ENCODE data around the gene IKZF5. TPM values are rescaled to one million over a fixed set of nuclear protein-coding genes. Genes with fewer than 3 reads are reported as not detected.

IKZF5 gene
- total RNA-seq, 2 donors from 2014 or later = 10.4 to 12.1 TPM

DNA sequence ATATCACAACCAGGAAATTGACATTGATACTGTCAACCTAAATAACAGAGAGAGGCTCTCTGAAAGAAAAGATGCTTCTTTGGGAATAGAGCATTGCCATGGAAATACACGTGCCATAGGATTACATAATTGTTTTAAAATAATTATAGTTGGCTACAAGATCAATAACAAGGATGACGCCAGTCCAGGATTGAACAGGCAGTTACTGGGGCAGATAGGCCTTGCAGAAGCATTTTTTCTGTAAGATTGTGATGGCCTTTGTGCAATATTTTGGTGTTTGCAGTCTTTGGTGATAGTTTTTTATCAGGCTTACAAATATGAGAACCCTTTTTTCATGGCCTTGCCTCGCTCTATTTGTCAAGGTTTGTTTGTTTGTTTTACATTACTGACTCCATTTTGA is 10.7 kb upstream of the IKZF5 start:
- intact Hi-C loops (cut with DNase I) = no loop called here
- ATAC-seq (no peak), DNase-seq (no peak)

DNA sequence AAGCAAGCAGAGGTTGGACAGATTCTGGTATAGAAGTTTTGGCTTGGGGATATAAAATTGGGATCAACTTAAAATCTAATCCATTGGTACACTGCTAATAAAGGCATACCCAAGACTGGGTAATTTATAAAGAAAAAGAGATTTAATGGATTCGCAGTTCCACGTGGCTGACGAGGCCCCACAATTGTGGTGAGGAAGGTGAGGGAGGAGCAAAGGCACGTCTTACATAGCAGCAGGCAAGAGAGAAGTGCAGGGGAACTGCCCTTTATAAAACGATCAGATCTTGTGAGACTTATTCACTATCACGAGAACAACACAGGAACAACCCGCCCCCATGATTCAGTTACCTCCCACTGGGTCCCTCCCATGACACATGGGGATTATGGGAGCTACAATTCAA is 9.9 kb upstream of the IKZF5 start:
- no peak for DNase-seq
- intact Hi-C loops (cut with DNase I) = no loop called here
- ATAC-seq = no peak

DNA sequence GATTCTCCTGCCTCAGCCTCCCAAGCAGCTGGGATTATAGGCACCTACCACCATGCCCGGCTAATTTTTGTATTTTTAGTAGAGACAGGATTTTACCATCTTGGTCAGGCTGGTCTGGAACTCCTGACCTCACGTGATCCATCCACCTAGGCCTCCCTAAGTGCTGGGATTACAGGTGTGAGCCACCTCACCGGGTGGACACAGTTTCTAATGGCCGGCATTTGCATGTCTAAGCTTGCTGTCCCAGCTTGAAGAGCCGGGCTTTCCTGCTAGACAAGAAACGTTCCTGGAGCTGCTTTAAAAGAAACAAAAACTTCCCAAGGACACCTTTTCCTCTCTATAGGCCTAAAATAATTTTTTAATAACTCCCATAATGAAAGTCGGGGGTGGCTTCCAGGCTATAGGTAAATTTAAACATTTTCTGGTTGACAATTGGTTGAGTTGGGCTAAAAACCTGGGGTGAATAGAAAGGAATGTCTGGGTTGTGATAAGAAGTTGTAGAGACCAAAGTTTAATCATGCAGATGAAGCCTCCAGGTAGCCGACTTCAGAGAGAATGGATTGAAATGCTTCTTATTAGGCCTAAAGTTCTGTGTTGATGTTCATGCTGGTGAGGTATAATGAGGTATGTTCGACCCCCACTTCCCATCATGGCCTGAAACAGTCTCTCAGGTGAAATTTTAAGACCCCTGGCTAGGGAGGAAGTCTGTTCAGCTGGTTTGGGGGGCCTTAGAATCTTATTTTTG is 9.0 kb upstream of the IKZF5 start:
- ATAC-seq (no peak), DNase-seq (no peak)
- intact Hi-C loops (cut with DNase I) = no loop called here

DNA sequence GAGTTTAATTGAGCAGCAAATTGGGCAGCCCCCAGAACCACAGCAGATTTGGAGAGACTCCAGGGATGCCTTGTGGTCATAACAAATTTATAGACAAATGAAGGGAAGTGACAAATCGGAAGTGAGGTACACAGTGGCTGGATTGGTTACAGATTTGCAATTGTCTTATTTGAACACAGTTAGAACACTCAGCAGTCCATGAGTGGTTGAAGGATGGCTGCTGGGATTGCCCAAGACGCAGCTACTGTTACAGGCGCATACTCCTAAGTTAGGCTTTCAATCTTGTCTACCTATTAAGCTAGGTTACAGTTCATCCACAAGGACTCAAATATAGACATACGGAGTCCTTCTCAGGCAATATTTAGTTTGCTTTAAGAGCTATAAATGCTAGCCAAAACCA is 7.6 kb upstream of the IKZF5 start:
- intact Hi-C loops (cut with DNase I) = no loop called here
- ATAC-seq (no peak), DNase-seq (no peak)

DNA sequence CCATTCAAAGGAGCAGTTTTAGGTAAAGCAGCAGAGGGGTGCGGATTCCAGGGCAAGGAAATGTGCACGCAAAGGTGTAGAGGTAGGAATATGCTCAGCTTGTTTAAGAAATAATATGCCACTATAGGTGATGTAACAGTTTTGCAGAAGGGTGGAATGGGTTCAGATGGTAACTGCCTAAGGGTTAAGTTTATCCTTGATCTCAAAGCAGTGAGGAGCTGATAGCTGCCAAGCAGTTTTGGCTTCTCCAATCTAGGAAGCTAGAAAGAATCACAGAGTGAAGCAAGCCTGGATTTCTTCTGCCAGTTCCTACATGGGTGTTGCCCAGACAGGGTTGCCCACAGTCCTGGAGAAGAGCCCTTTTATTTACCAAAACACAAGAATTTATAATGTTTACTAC is 6.2 kb upstream of the IKZF5 start:
- no peak for DNase-seq
- intact Hi-C loops (cut with DNase I) = no loop called here
- ATAC-seq = no peak

DNA sequence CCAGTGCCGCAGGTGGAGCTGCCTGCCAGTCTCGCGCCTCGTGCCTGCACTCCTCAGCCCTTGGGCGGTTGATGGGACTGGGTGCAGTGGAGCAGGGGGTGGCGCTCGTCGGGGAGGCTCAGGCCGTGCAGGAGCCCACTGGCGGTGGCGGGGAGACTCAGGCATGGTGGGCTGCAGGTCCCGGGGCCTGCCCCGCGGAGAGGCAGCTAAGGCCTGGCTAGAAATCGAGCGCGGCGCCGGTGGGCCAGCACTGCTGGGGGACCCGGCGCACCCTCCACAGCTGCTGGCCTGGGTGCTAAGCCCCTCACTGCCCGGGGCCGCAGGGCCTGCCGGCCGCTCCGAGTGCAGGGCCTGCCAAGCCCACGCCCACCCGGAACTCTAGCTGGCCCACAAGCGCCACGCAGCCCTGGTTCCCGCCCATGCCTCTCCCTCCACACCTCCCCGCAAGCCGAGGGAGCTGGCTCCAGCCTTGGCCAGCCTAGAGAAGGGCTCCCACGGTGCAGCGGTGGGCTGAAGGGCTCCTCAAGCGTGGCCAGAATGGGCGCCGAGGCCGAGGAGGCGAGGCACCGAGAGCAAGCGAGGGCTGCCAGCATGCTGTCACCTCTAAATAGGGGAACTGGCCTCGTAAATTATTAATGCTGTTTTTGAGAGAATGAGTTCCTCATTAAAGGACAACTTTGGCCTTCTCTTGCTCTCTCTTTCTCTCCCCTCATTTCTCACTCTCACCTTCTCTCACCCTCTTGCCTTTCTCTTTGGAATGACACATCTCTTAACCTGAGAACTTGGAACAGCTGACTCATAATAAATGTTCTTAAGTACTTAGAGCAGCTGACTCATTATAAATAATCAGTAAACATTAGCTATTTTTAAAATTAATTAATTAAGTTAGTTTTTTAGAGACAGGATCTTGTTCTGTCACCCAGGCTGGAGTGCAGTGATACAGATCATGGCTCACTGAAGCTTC is 5.1 kb upstream of the IKZF5 start:
- DNase-seq (no peak), ATAC-seq (no peak)
- intact Hi-C loops (cut with DNase I) = no loop called here

DNA sequence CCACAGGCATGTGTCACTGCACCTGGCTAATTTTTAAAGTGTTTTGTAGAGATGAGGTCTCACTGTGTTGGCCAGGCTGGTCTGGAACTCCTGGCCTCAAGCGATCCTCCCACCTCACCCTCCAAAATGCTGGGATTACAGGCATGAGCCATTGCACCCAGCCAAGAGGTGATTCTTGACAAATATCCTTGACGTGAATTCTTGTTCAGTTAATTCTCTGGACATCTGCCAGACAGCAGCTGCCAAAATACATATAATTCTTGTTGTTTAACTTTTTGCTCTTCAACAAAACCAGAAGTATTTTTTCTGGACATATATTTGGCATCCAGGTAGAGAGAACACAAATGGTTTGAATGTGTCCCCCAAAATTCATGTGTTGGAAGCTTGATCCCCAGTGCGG is 3.4 kb upstream of the IKZF5 start:
- ATAC-seq = no peak
- no peak for DNase-seq
- intact Hi-C loops (cut with DNase I) = no loop called here

DNA sequence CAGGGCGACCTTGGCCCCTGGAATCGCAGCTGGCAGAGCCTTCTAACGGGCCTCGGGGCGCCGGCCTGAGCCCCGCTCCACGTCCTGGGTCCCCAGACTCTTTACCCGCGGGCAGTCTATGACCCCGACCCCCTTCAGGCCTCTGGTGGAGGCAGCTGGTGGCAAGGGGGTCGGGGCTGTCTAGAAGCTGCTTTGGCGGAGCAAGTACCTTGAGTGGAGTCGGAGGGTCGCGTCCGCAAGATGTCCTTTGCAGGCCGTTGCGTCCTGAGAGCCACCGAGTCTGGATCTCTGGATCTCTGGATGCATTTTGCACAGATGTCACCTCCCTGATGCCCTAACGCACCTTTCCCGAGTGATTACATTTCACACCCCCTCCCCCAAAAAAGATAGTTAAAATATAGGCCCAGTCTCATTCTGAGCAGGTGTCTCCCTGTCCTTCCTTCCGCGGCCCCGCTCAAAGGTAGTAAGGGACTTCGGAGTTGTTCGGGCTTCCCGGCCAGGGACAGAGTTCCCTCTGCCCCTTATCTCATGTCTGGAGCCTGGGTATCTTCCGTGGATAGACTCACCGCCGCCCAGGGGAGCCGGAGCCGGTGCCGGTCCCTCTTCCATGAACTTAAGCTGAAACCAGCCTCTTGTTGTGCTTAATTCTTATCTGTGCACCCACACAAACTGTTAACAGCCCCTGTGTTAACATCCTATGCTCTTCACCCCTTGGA is 668 bp upstream of the IKZF5 start:
- peak; percentile 21 for DNase-seq
- peak; percentile 12 to 41 for ATAC-seq
- intact Hi-C loops (cut with DNase I) = loop anchor here in 1 of 2 donors (2.0 to 10.0 kb wide), 2 partner anchors 28 to 146 kb away; partner anchors contain the start of genes BUB3 and PSTK

DNA sequence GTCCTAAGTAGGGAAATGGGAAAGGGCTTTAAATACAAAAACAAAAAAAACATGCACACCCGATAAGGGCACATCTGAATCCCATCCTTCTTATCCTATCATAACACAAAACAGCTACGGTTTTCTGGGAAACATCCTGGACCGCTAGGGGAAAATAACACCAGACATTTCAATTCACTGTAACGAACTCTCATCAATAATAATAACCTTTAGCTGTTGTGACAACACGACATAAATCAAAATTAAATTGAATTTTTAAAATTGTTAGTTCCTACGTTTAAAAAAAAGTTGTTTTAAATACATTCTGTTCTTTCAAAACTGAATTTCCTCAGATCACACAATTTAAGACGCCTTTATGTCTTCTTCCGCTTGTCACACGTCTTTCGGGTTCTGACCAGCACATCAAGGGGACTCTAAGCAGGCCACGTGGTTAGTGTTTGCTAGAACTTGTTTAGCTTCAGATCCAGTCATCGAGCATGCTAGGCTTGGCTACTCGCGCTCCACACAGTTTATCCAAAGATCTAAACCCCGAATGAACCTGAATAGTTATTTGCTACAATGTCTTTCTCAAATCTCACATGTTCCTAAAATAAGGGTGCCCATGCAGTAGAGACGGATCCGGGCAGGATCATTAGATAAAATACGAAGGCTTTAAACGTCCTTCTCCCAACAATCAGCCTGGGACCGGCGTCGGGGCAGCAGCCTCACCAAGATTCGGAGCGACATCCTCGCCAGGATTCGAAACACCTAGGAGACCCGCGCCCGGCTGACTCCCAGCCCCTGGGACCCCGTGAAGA is 839 bp downstream of the IKZF5 start:
- intact Hi-C loops (cut with DNase I) = loop anchor here in 1 of 2 donors (2.0 to 10.0 kb wide), 2 partner anchors 27 to 147 kb away; partner anchors contain the start of genes BUB3 and PSTK
- ATAC-seq (peak; percentile 28 to 54), DNase-seq (peak; percentile 30)

DNA sequence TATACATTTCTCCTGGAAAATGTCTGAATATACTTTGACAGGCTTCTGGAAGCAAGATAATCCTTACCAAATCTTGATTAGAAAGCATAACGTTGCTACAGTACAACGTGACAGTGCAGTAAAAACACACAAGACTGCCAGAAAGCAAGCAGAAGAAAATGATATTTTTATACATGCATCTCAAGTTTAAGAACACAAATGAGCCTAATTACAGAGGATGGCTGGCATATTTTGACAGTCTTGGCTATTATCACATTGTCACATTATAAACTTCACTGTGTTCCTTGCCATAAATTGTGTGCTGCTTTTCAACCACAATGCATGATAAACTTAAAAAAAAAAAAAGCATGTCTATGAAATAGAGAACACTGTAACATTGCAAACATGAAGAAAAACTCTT is 4.3 kb downstream of the IKZF5 start:
- intact Hi-C loops (cut with DNase I) = loop anchor here in 1 of 2 donors (10.0 kb wide), 1 partner anchor 151 kb away; the partner anchor contains the start of gene BUB3
- ATAC-seq (no peak), DNase-seq (no peak)

DNA sequence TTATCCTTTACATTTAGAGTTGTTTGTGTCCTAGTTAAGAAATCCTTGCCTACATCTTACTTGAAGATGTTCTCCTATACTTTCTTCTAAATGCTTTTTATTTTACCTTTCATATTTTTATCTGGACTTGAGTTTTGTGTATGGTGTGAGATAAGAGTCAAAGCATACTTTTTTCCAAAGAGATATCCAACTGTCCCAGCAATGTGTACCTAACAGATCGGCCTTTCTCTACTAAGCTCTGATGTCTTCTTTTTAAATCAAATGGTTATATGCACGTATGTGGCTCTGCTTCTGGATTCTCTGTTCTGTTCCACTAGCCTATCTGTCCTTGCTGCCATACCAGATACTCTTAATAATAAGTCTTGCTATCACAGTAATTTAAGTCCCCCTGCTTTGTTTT is 7.2 kb downstream of the IKZF5 start:
- intact Hi-C loops (cut with DNase I) = loop anchor here in 1 of 2 donors (10.0 kb wide), 1 partner anchor 153 kb away; the partner anchor contains the start of gene BUB3
- ATAC-seq (no peak), DNase-seq (no peak)

DNA sequence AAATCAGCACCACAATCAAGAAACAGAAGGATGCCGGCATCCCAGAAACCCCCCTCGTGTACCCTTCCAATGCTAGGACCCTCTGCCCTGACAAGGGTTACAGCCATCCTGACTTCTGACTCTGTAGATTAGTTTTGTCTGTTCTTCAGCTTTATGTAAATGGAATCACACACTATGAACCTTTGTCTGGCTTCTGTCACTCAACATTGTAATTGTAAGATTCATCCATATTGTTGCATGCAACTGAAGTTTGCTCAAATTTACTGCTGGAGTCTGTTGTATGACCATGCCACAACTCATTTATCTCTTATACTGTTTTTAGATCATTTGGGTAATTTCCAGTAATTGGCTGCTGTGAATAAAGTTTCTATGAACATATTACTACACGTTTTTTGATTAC is 8.4 kb downstream of the IKZF5 start:
- ATAC-seq (no peak), DNase-seq (no peak)
- intact Hi-C loops (cut with DNase I) = loop anchor here in 1 of 2 donors (10.0 kb wide), 1 partner anchor 155 kb away; the partner anchor contains the start of gene BUB3

DNA sequence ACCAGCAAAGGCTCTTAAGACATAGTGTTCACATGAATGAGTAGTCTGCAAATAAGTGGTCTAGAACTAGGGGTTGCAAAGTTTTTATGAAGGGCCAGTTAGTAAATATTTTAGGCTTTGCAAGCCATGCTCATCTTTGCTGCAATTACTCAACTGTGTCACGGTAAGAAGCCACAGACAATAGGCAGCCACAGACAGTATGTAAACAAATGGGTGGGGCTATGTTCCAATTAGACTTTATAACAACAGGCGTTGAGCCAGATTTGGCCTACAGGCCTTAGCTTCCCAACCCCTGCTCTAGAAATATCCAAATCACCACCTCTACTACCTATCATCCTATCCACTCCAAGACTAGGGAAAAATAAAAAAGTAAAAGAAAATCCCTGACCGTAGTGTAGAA is 9.2 kb downstream of the IKZF5 start:
- intact Hi-C loops (cut with DNase I) = no loop called here
- ATAC-seq = no peak
- DNase-seq = no peak

DNA sequence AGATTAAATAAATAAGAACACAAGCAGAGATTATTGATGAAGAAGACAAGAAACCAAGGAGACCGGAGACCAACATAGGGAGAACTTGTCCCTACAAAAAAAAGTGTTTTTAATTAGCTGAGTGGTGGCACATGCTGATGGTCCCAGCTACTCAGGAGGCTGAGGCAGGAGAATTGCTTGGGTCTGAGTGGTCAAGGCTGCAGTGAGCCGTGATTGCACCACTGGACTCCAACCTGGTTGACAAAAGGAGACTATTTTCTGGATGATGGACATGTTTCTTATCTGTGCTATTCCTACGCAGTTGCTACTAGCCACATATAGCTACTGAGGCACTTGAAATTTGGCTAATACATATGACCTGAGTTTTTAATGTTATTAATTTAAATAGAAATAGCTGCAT is 9.7 kb downstream of the IKZF5 start:
- intact Hi-C loops (cut with DNase I) = no loop called here
- no peak for DNase-seq
- ATAC-seq = no peak

DNA sequence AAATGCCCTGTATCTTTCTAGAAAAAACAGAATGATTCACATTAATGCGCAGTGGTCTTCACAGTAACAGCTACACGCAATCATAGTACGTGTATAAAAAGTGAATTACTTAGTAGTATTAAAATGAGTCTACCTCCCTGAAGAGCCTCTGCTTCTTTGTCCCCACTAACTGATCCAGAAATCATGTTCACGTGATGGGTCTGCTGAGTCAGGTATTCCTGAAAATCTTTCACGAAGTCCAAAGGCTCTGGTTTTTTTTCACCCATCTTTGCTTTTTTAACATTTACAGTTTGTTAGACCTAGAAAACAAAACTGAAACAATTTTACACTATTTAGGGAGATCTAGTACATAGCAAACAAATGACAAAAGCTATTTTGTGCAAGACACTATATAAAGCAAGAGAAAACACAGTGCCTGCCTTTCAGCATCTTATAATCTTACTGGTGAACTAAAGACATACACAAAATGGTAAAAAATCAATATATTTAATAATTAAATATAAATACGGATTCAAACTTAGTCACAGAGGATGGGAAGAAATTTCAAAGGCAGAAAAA is 10.2 kb downstream of the IKZF5 start:
- DNase-seq (no peak), ATAC-seq (no peak)
- intact Hi-C loops (cut with DNase I) = no loop called here

DNA sequence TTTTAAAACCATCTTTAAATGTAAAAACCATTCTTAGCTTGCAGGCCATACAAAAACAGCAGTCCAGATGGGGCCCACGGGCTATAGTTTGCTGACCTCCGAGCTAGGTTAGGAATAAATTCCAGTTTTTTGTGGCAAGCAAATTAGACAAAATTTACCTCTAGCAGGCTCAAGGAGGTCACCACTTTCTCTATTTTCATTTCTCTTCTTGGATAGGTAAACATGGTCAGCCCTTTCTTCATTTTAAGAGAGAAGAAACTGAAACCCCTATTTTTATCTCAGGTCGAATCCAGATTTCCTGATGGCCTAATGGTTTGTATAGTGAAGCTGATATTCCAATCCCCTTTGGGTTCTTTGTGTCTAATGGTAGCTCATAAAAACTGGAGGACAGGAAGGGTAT is 10.7 kb downstream of the IKZF5 start:
- no peak for DNase-seq
- intact Hi-C loops (cut with DNase I) = no loop called here
- ATAC-seq = no peak

DNA sequence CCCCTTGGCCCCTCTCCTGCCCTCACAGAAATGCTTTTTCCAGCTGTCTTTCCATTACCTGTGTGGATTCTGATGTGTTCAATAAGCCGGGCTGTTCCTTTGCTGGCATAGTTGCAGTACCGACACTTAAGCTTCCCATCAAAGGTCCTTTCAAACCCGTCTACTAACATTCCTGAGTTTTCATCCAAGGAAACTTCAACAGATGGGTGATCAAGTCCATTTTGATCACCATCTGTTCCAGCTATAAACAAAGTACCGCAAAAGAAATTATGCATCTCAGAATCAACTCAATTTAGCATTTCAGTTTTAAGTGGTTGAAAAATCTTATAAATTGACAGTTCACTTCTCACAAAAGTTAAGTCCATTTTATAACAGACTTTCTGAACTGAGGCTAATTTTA is 12.7 kb downstream of the IKZF5 start:
- no peak for ATAC-seq
- DNase-seq = no peak
- intact Hi-C loops (cut with DNase I) = no loop called here

DNA sequence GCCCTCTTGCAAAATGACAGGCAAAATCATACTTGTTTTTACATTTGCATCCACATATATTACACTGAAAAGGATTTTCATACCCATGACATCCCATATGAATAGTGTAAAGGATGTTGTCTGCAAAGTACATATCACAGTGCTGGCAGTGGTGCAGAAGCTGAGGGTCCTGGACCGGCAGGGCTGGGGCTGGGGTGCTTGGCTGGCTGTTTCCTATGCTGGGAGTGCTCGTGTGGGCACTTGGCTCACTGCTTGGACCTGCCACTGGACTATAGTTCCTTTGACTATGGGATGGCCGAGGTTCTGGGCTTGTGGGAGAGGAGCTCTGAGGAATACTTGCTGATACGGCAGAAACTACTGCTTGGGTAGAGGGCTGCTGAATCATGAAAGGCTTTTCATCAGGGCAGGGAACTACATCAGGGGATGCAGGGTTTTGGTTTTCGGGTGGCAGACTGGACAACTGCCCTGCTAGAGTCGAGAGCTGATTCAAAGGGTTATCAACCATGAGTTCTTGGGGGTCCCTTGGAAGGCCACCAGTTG is 14.7 kb downstream of the IKZF5 start:
- DNase-seq (no peak), ATAC-seq (no peak)
- intact Hi-C loops (cut with DNase I) = no loop called here
